Germinal center (tissue), 1 donor: Measurements from ENCODE around the gene FAM78A.
"Not testable (repeated sequence)": the region's sequence is repeated elsewhere in the genome, so short reads cannot be mapped to it uniquely, and the experiment has no call there.

ENCODE experiments used
- DNase-seq: peaks from one replicate; pipeline ENCODE4 v3.0.0; 2012; ENCODE audit warnings: mixed read lengths, low spot score

The FAM78A gene

DNA sequence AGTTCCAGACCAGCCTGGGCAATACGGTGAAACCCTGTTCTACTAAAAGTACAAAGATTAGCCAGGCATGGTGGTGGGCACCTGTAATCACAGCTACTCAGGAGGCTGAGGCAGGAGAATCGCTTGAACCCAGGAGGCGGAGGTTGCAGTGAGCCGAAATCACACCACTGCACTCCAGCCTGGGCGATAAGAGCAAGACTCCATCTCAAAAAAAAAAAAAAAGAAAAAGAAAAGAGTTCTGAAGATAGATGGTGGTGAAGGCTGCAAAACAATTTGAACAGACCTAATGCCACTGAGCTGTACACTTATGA is 13.3 kb downstream of the FAM78A start:
- DNase-seq, result not testable (repeated sequence)

DNA sequence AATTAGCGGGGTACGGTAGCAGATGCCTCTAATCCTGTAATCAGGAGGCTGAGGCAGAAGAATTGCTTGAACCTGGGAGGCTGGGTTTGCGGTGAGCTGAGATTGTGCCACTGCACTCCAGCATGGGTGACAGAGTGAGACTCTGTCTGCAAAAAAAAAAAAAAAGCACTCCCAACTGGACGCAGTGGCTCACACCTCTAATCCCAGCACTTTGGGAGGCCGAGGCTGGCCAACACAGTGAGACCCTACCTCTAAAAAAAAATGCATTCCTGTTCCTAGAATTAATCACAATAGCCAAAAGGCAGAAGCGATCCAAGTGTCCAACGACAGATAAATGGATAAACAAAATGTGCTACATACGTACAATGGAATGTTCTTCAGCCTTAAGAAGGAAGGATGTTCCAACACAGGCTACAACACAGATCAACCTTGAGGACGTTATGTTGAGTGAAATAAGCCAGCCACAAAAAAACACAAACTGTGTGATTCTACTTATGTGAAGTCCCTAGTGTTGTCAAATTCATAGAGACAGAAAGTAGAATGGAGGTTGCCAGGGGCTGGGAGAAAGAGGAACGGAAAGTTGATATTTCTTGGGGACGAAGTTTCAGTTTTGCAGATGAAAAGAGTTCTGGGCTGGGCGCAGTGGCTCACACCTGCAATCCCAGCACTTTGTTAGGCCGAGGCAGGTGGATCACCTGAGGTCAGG is 13.8 kb downstream of the FAM78A start:
- DNase-seq, result no peak

DNA sequence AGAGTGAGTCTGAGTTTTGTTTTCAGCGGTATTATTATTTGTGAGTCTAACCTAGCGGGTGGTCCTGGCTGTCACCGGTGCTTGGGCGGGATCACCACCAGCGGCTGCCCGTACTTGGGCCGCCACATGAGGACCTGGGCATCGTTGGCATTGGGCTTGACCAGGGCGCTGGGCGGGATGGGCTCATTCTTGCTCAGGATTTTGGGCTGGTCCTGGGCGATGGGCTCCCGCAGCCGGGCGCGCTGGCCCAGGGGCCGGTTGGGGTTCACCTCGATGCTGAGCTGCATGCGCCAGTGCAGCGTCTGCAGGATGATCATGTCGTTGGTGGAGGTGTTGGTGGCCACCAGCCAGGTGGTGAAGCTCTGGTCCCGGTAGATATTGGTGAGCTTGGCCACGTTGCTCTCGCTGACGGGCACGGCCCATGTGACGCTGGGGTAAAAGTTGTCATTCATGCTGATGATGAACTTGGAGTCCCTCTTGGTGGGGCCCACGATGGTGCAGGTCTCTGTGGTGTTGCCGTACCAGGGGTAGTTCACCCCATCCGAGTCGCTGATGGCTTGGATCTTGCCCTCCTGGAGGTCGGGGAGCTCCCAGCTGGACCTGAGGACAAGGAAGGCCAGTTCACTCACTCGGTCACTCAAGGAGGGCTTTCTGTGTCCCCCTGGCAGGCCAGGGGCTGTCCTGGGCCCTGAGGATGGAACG is 15.4 kb downstream of the FAM78A start:
- no peak for DNase-seq

DNA sequence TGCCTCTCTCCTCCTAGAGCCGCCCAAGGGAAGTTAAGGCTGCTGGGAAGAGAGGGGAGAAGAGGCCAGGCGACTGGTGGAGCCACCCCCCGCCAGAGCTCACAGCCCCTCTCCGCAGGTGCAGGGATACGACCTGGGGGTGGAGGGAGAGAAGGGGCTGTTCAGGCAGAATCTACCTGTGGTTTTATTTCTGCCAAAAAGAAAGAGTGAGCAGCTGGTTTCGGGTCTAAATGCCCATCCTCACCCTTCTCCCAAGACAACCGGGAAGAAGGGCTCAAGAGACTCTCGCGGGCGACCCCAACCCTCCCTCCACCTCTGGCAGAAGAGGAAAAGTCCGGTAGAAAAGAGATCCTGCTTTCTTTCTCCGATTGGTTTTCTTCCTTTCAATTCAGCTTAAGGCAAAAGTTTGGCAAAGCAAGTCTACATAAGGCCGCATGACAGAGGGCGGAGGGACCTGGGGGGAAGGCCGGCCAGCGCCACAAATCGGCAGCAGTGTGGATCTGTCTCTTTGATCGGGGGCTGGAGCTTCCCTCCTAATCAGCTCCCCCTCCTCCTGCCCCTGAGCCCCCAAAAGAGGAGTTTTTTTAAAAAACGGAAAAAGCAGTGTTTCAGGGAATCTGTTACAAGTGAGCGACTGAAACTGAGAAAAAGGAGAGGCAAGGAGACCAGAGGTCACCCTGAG is 16.3 kb downstream of the FAM78A start:
- DNase-seq, result no peak

DNA sequence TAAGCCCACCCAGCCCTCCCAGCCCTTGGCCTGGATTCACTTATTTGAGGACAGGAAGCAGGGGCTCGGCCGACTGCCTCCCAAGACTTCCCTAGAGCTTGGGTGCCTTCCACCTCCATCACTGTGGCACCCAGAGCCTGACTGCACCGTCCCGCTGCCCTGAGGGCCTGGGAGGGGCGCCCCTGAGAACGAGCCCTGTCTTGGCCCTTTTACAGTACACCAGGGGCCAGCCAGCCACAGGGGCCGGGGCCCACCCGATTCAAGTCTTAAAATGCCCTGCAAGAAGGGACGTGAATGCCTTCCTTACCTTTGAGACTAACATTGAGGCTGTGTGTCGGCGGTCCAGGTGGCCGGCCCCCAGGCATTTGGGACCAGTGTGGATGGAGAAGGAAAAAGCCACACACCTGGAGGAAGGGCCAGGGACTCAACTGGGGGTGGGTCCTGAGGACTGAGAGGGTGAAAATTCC is 16.8 kb downstream of the FAM78A start:
- DNase-seq, result no peak

DNA sequence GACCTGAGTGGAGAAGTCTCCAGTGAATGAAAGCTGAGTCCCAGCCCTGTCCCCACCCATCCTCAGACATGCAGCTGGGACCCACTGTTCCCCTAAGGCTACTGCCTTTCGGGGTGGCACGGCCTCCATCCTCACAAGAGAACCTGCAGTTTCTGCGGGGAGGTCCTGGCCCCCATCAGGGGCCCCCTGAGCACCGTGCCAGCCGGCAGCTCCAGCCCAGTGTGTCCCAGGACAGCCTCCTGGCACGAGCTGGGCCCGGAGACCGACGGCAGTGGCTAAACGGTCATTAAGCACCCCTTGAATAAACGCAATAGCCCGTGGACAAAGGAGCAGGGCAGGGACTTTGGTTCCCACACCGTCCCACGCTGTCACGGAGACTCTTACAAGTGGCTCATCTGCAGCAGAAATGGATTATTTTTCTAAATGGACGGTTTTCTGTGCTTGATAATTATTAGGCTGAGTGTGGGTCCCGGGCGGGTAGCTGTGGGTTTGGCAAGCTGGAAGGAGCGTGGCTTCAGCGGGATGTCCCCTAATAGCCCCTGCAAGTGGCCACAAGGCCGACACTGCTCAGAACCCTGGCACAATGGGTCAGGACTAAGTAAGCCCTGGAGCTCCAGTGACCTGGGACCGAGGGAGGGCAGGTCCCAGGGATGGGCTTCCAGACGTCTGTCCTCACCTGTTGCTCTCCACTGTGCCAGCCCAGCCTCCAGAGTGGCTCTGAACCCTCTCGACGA is 17.4 kb downstream of the FAM78A start:
- DNase-seq, result no peak

DNA sequence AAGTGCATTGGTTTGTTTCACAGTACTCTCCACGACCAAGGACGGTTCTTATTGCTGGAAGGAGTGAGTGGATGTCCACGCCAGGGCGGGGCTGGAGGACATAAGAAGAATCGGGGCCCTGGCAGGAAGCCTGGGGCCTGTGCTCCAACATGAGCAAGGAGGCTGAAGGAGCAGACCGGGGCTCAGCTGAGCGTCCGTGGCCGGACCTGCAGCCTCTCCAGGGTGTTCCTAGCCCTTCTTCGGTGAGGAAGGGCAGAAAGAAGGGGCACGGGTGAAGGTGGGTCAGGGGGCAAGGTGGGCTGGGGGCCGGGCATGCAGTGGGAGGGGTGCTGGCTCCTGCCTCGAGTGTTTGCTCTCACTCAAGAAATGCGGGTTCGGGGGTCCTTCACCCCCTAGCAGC is 18.1 kb downstream of the FAM78A start:
- no peak for DNase-seq

DNA sequence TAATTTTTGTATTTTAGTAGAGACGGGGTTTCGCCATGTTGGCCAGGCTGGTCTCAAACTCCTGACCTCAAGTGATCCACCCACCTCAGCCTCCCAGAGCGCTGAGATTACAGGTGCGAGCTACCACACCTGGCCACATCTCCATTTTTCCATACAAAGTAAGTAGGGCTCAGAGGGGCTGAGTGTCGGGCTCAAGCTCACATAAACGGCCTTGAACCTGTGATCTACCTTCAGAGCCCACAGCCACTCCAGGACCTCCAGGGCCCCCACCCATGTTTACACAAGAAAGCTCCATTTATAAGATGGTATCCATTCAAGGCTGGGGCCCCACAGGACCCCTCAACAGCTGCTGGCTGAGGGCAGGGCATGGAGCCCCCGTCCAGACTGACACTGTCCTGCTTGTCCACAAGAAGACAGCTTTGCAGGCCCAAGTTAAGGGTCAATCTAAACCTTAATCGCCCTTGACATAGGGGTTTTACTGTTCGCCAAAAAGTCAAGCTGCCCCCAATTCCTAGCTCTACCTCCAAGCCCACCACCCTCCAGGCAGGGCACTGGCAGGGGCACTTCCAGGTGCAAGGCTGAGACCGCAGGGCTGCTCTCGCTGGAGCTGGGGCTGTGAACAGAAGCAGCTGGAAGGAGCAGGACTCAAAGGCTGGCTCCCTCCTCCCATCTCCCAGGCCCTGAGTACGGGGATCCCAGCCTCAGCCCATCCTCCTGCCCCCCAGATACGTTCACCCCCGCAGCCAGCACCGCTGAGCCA is 18.9 kb downstream of the FAM78A start:
- no peak for DNase-seq

DNA sequence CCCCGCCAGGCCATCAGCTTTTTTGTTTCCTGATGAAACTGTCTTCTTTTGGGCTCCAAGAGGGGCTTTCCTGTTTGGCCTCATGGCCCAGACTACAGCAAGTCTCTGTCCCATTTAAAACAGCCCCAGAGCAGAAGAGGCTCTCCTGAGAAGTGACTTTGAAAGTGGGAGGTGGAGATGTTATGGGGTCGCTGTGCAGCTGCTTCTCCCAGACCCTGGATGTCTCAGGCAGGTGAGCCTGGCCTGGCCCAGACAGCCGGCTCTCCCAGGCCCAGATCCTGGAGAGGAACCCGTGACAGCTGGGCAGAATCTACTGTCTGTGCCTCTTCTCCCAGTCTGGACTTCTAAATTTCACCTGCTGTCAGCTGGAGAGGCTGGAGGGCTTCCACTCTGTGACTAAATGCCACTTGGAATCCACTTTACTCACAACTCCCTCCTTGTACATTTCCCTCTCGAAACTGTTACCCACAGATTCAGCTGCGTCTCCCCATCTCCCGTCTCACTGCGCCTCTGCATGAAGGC is 20.6 kb downstream of the FAM78A start:
- DNase-seq, result no peak

DNA sequence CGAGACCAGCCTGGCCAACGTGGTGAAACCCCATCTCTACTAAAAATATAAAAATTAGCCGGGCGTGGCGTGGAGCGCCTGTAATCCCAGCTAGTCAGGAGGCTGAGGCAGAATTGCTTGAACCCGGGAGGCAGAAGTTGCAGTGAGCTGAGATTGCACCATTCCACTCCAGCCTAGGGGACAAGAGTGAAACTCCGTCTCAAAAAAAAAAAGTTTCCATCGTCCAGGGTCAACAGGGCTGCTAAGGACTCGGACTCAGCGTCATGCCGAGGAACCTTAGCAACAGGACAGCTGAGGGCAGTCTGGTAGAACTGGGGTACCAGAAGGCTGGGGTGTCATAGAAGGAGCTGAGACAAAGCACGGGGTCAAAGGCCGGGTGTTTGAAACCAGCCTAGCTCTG is 21.7 kb downstream of the FAM78A start:
- DNase-seq, result no peak

DNA sequence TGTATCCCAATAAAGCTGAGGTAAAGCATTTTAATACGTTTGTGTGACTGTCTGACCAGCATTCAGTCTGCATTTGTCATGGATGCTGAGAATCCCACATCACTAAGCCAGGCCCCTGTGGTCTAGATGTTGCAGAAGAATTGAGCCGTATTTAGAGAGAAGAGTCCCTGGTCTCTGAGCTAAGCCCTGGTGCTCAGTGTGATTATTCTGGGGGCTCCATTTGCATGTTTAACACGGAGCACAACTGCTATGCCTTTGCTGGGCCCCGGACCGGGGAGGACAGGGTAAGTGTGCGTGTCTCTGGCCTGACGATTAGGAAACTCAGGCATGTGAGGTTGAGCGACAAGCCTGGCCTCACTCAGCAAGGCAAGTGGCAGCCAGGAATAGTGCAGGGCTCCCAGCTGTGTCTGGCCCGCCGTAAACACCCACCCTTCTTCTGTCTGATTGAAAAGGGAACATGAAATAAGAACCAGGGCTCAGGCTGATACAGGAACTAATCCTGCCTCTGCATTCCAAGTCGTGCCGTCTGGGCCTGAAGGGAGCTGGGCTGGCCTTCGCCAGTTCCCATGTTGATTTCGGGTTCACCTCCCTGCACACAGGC is 22.3 kb downstream of the FAM78A start:
- peak; percentile 78 for DNase-seq

DNA sequence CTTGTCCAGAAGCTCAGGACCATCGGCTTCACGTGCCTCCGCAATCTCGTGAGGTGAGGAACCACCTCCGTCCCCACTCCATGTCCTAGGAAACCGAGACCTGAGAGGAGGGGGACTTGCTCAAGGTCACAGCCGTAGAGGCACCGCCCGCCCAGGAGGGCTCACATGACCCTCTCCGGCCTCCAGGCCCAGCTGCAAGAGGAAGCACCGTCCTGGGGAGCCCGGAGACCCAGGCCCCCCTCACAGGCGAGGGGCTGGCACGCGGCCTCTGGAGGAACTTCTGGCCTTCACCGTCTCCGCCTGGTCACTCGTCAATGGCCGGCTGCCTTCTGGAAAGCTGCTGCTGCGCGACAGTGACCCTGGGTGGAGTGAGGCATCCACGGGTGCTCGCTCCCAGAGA is 24.2 kb downstream of the FAM78A start:
- DNase-seq, result no peak

DNA sequence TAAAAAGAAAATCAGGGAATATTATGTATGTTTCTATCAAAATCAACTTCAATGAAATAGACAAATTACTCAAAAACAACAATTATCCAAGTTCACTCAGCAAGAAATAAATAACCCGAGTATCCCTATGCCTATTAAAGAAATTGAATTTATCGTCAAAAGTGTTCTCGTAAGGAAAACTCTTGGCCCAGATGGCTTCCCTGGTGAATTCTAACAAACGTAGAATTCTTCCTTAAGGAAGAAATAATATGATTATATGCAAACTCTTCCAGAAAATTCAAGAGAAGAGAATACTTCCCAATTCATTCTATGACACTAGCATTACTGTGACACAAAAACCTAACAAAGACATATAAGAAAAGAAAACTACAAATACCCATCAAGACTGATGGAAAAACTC is 29.7 kb downstream of the FAM78A start:
- no peak for DNase-seq

DNA sequence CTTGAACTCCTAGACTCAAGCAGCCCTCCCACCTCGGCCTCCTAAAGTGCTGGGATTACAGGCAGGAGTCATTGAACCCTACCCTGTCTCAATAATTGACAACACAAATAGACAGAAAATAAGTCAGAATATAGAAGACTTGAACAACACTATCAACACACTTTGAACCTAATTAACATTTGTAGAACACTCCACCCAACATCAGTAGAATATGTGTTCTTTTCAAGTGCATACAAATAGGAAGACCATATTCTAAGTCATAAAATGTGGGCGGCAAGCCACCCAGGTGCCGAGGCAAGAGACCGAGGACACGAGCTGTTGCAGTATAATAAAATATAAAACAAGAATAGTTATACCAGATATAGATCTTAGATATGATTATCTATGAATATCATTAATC is 32.0 kb downstream of the FAM78A start:
- DNase-seq, result not testable (repeated sequence)

DNA sequence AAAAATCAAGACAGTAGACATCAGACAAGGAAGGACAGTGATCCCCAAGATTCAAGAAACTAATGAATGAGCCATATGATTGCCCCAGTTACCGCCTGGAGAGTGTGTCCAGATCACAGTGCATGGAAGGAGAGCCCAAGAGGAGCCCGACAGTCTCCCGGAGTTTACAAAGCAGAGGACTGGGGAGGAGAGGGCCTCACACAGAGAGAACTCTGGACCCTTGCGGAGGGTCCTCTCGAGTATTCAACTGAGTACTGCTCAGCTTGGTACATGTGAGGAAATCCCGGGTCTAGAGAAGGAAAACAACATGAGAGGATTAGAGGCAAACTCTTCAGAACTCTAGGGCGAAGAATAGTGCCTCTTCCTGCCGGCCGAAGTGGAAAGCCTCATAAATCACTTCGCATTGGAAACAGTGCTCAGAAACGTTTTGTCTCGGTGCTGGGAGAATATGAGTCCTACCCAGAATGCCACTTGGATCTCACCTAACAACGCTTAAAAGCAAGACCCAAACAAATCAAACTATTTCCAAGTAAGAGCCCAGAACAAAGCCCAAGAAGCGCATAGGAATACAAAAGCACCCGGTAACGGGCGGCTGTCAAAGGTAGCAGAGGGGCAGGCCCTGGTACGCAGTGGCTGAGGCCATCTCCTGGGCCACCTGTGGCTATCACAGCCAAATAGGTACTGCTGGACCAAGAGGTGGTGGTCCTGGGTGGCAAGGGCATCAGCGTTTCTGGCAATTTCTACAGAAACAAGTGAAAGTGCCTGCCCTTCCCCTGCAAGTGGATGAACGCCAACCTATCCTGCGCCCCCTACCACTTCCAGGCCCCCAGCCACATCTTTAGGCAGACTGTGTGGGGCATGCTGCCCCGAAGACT is 36.0 kb downstream of the FAM78A start:
- no peak for DNase-seq

DNA sequence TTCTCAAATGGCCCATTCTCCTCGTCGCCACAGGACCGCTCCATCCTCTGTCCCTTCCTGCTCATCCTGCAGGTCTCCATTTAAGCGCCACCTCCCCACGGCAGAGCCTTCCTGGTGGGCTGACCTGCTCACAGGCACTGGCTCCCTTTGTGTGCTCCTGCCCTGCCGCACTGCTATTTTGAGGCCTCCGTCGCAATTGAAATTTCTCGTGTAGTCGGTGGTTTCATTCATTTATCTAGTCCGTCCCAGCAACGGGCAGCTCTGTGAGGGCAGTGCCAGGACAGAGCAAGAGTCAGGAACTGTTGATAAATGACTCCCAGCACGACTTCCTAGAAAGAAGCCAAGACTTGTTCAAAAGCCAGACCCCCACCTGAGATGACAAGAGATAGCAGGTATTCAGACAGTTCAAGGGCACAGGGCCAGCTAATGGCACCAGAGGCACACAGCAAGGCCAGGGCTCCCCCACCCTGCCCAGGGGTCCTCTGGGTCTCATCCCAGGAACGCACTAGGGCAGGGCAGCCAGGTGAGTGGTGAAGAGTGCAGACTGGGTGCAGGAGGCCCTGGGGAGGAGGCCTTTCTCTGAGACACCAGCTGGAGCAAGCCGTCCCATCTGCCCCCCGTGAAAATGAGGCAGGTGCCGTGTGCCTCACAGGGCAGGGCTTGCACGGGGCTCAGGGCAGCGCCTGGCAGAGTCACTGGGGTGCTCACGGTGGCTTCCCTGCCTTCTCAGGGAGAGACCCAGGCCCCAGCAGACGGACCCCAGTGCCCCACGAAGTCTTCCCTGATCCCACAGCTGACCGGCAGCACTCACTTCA is 36.9 kb downstream of the FAM78A start:
- DNase-seq, result no peak

DNA sequence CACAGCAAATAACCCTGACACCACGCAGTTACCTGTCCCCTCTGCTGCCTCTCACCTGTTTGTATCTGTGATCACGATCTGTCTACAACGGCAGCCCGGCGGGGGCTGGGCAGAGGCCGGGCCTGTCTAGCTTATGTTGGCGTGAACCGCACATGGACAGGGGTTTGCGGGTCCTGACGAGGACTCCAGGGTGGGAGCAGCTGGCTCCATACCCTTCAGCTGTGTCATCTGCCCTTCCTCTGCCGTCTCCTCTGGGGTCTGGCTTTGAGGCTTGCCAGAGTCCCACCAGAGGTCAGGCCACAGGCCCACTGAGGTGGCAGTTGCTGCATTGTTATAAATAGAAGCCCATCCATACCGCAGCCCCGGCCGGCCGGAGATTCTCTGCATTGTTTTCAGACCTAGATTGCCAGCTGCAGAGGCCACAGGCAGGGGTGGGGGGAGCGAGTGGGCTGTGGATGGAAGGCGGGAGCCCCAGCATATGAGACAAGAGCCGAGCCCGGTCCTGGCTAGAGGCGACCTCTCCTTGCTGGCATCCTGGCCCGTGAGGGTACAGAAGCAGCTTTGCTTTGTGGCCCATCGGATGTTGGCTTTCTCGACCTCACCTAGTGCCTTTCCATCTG is 37.8 kb downstream of the FAM78A start:
- DNase-seq, result no peak

DNA sequence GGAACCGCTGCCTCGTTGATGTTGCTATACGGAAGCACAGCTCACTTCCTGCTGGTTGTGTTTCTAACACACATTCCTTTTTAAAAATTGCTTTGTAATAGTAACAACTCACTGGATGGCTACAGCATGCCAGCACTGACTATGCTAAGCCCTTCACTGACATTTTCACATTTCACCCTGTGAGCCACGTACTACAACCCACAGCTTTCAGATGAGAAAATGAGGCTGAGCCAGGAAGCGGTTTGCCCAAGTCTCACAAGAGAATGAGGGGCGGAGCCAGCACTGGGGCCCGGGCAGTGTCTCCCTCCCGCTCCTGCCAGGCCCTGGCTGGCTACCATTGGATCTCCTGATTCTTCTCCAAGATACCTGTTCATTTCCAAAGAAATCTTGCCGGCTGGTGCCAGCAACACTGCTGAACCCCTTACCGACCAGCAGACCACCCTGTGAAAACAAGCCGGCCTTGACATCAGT is 38.3 kb downstream of the FAM78A start:
- peak; percentile 72 for DNase-seq

DNA sequence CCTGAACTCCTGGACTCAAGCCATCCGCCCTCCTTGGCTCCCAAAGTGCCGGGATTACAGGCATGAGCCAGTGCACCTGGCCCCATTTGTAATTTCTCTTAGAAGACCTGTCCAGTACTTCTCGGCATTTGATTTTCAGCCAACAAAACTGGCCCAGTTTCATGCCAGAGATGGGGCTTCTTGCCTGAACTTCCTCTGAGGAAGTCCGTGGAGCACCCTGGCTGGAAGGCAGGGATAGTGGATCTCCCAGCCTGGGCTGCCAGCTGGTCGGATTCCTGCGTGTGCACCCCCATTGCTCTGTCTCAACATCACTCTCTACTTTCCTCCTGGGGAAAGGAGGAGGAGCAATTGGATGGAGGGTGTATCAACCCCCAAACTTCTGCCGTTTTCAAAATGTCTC is 39.0 kb downstream of the FAM78A start:
- no peak for DNase-seq
